Measurements from ENCODE around the gene PLEKHG2.

The PLEKHG2 gene

GRCh38 chr19:39469567-39469966, 57.1 kb downstream of the PLEKHG2 start:
- POLR2A ChIA-PET, result no interaction called here
- CTCF ChIA-PET, result interaction anchor here (1.1 kb wide), 1 partner anchor 33 kb away, joined by 7 read pairs; no protein-coding TSS in a partner anchor
- DNase-seq (ENCODE audit: extremely low spot score), result no peak
- no peak for TF ChIP-seq CTCF (IDR thresholded peaks at IDR 0.05; ENCODE audit: control extremely low read depth, extremely low read depth, low read depth, missing control alignments)

DNA sequence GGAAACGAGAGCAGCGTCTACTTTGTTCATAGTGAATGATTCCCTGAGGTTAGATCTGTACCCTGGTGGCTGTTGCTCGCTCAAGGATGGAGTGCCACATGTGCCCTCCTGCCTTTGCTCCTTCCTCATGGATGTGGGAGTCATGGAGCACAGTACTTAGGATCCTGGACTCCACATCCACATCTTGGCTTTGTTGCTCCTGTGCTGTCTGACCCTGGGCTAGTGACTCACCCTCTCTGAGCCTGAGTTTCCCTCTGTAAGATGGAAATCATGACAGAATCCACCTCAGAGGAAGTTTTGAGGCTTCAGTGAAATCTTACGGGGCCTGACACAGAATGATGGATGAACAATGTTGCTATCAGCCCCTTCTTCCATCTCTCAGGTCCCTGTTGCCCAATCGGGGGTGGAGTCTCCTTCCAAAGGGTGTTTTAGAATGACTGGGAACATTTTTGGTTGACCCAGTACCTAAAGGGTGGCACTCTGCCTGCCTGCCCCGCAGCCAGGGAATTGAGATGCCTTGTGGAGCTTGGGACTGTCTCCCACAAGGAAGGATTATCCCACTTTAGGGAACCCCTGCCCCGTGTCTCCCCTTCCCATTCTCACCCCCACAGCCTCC, 58.4 kb downstream of the PLEKHG2 start:
- DNase-seq (ENCODE audit: extremely low spot score), result no peak
- no peak for TF ChIP-seq CTCF (IDR thresholded peaks at IDR 0.05; ENCODE audit: control extremely low read depth, extremely low read depth, low read depth, missing control alignments)
- POLR2A ChIA-PET, result no interaction called here
- CTCF ChIA-PET, result interaction anchor here (0.9 kb wide), 1 partner anchor 10 kb away, joined by 3 read pairs; no protein-coding TSS in a partner anchor

- CTCF ChIA-PET, result interaction anchor here (0.7 to 1.3 kb wide), 4 partner anchors 10 to 31 kb away, joined by 3 to 4 read pairs (median 3); no protein-coding TSS in a partner anchor
These were observed 59.5 kb downstream of the PLEKHG2 start for GRCh38 chr19:39471756-39472536.

DNA sequence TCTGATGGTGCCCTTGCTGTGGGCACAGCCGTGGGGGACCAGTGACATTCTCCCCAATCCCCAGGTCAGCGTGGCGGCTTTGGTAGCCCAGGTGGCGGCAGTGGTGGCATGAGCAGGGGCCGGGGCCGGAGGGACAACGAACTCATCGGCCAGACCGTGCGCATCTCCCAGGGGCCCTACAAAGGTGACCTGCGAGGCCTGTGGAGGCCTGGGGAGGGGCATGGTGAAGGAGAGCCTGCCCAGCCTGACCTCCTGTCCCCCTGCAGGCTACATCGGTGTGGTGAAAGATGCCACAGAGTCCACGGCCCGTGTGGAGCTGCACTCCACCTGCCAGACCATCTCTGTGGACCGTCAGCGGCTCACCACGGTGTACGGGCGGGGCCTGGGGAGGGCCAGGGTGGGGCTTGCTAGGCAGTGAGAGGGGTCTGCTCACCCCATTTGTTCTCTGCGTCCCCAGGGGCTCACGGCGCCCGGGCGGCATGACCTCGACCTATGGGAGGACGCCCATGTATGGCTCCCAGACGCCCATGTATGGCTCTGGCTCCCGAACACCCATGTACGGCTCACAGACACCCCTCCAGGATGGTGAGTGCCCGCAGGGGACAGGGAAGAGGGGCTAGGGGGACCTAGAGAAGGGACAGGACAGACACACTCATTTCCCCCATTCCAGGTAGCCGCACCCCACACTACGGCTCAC, 60.4 kb downstream of the PLEKHG2 start:
- no peak for TF ChIP-seq CTCF (IDR thresholded peaks at IDR 0.05; ENCODE audit: control extremely low read depth, extremely low read depth, low read depth, missing control alignments)
- no peak for DNase-seq (ENCODE audit: extremely low spot score)
- POLR2A ChIA-PET, result no interaction called here
- CTCF ChIA-PET, result interaction anchor here (1.3 to 3.8 kb wide), 4 partner anchors 9 to 32 kb away, joined by 4 to 37 read pairs (median 14); no protein-coding TSS in a partner anchor

More at GRCh38 chr19:39471756-39472536, 59.5 kb downstream of the PLEKHG2 start:
- no peak for TF ChIP-seq CTCF (IDR thresholded peaks at IDR 0.05; ENCODE audit: control extremely low read depth, extremely low read depth, low read depth, missing control alignments)
- POLR2A ChIA-PET, result no interaction called here
- no peak for DNase-seq (ENCODE audit: extremely low spot score)

GRCh38 chr19:39473443-39473960, 61.0 kb downstream of the PLEKHG2 start:
- ChIA-PET CTCF (interaction anchor here (0.6 to 3.8 kb wide), 13 partner anchors 10 to 227 kb away, joined by 3 to 38 read pairs (median 5); partner anchors contain the start of genes EID2B and RPS16), POLR2A (no interaction called here)
- no peak for TF ChIP-seq CTCF (IDR thresholded peaks at IDR 0.05; ENCODE audit: control extremely low read depth, extremely low read depth, low read depth, missing control alignments)
- DNase-seq (ENCODE audit: extremely low spot score), result no peak

- ChIA-PET POLR2A (no interaction called here), CTCF (interaction anchor here (0.6 to 3.8 kb wide), 25 partner anchors 10 to 781 kb away, joined by 3 to 38 read pairs (median 4); partner anchors contain the start of genes EID2B, RPS16 and SUPT5H)
- peak; percentile 66 for TF ChIP-seq CTCF (IDR thresholded peaks at IDR 0.05; ENCODE audit: control extremely low read depth, extremely low read depth, low read depth, missing control alignments)
- DNase-seq (ENCODE audit: extremely low spot score), result peak; percentile 72
These were observed 61.7 kb downstream of the PLEKHG2 start for GRCh38 chr19:39474139-39474620.

Measured in GM10248 (cell line).